B cell (primary cell): Measurements from ENCODE around the gene UTP25. TPM values are rescaled to one million over a fixed set of nuclear protein-coding genes. Genes with fewer than 3 reads are reported as not detected.

Experiments
- ATAC-seq: fragments of 200-7000 bp; cut with Tn5 transposase; one replicate; pipeline ENCODE4 v1.10.0; 2021; ENCODE audit warnings: low read depth, mild to moderate bottlenecking, moderate number of reproducible peaks, moderate library complexity
- CTCF ChIA-PET: fragments of 350-600 bp; sonication (Branson Sonifier 250); formaldehyde crosslinking; loops from one replicate; lab custom pipeline; 2021; ENCODE audit warnings: antibody characterized with exemption, inconsistent platforms; lab: Charles Lee
- POLR2A ChIA-PET: fragments of 350-600 bp; sonication (Branson Sonifier 250); formaldehyde crosslinking; loops from one replicate; lab custom pipeline; 2021; ENCODE audit warnings: antibody characterized with exemption; lab: Charles Lee
- DNase-seq: peaks from one replicate; pipeline ENCODE4 v3.0.0; 2013
- H2AFZ ChIP-seq: 2 replicates; pipeline ENCODE4 v1.6.1; 2012; ENCODE audit warnings: mild to moderate bottlenecking, low read depth, low read length; ENCODE audit not compliant: insufficient read depth, poor library complexity, severe bottlenecking
- H3K27ac ChIP-seq, 2 donors: 1 replicate in 1 of 2; 2 replicates in 1 of 2; pipeline ENCODE4 v1.5.1; 2012 to 2013; ENCODE audit warnings: low read length in 2 of 2, mild to moderate bottlenecking in 2 of 2, moderate library complexity in 1 of 2
- H3K27me3 ChIP-seq, 4 experiments: fragments of 200-600 bp in 1 of 4; sonication (generic) in 1 of 4; replicated peaks in 1 of 4; 1 replicate in 2 of 4; 2 replicates in 2 of 4; pipeline versions ENCODE4 v1.6.1 to v1.7.0; 2013 to 2016; ENCODE audit warnings: low read length in 3 of 4, mild to moderate bottlenecking in 2 of 4, mixed read lengths in 1 of 4, moderate library complexity in 1 of 4; ENCODE audit not compliant: insufficient read depth in 4 of 4, control insufficient read depth in 3 of 4; ENCODE audit errors: control extremely low read depth in 1 of 4
- H3K36me3 ChIP-seq, 2 experiments: replicated peaks in 1 of 2; 1 replicate in 1 of 2; 2 replicates in 1 of 2; pipeline versions ENCODE4 v1.6.1 to v1.7.1; 2013; ENCODE audit warnings: low read length in 1 of 2; ENCODE audit not compliant: insufficient read depth in 2 of 2, control insufficient read depth in 1 of 2; ENCODE audit errors: control extremely low read depth in 1 of 2, extremely low read depth in 1 of 2
- H3K4me1 ChIP-seq, 2 donors: fragments of 200-600 bp in 1 of 2; sonication (generic) in 1 of 2; 1 replicate in 1 of 2; 2 replicates in 1 of 2; pipeline versions ENCODE4 v1.5.1 to v1.6.1; 2013 to 2017; ENCODE audit warnings: low read length in 2 of 2; ENCODE audit not compliant: control insufficient read depth in 2 of 2, insufficient read depth in 2 of 2
- H3K4me2 ChIP-seq: replicated peaks from 2 replicates; pipeline ENCODE3; 2012; ENCODE audit warnings: mild to moderate bottlenecking, low read depth, low read length; ENCODE audit not compliant: poor library complexity, severe bottlenecking
- H3K4me3 ChIP-seq, 5 experiments: fragments of 200-600 bp in 1 of 5; sonication (generic) in 1 of 5; 1 replicate in 3 of 5; 2 replicates in 2 of 5; pipeline versions ENCODE4 v1.5.1 to v1.7.0; 2011 to 2016; ENCODE audit warnings: low read length in 4 of 5, mild to moderate bottlenecking in 4 of 5, low read depth in 2 of 5, control low read depth in 1 of 5, moderate library complexity in 1 of 5; ENCODE audit not compliant: insufficient read depth in 1 of 5; ENCODE audit errors: control extremely low read depth in 1 of 5, extremely low read depth in 1 of 5
- H3K79me2 ChIP-seq: fragments of 200-600 bp; sonication (generic); one replicate; pipeline ENCODE4 v1.6.0; 2016; ENCODE audit warnings: low read length; ENCODE audit not compliant: control insufficient read depth, insufficient read depth
- H3K9ac ChIP-seq: fragments of 200-600 bp; sonication (generic); 2 replicates; pipeline ENCODE4 v1.6.1; 2017; ENCODE audit warnings: mild to moderate bottlenecking, low read length, moderate library complexity
- H3K9me3 ChIP-seq, 3 donors: one replicate each; pipeline versions ENCODE4 v1.6.1 to v1.7.1; 2013; ENCODE audit warnings: low read length in 2 of 3; ENCODE audit not compliant: control insufficient read depth in 2 of 3, insufficient read depth in 1 of 3; ENCODE audit errors: control extremely low read depth in 1 of 3
- H4K20me1 ChIP-seq: 2 replicates; pipeline ENCODE4 v1.6.0; 2012; ENCODE audit warnings: mild to moderate bottlenecking, low read length; ENCODE audit not compliant: insufficient read depth, control insufficient read depth, poor library complexity, severe bottlenecking
- H3K27ac Mint-ChIP-seq: one replicate; pipeline ENCODE4 v1.8.0; 2021; ENCODE audit warnings: mixed read lengths
- H3K27me3 Mint-ChIP-seq: one replicate; pipeline ENCODE4 v1.8.0; 2021; ENCODE audit warnings: mixed read lengths
- H3K4me1 Mint-ChIP-seq: one replicate; pipeline ENCODE4 v1.8.0; 2021; ENCODE audit warnings: mixed read lengths
- H3K4me3 Mint-ChIP-seq: one replicate; pipeline ENCODE4 v1.8.0; 2021; ENCODE audit warnings: mixed read lengths
- H3K9me3 Mint-ChIP-seq: one replicate; pipeline ENCODE4 v1.8.0; 2022; ENCODE audit warnings: mixed read lengths; ENCODE audit not compliant: insufficient read depth
- EZH2 ChIP-seq: IDR thresholded peaks from 2 replicates; pipeline ENCODE4 v1.6.1; 2012; ENCODE audit warnings: borderline replicate concordance, low read depth, mild to moderate bottlenecking, moderate library complexity, low read length; ENCODE audit not compliant: insufficient read depth, poor library complexity, severe bottlenecking
- WGBS: methylation state at CpG from one replicate; pipeline ENCODE4 v1.1.5; 2013; ENCODE audit warnings: missing lambda C conversion rate; ENCODE audit not compliant: insufficient coverage; 5-methylcytosine and 5-hydroxymethylcytosine counted together
- intact Hi-C: fragments of 100-400 bp; cut with micrococcal nuclease; formaldehyde crosslinking; loops from one replicate; pipeline ENCODE4 v1.10.0; 2022
- polyA plus RNA-seq: library from polyadenylated mRNA; depleted of rRNA; stranded (reverse); fragments of >200 nt; gene quantifications from 2 replicates; pipeline ENCODE4 v1.2.3, GENCODE V29; 2012
- total RNA-seq, 2 donors: library from RNA; stranded (reverse); fragments of 120-200 nt in 1 of 2; gene quantifications; 1 replicate in 1 of 2; 2 replicates in 1 of 2; pipeline versions ENCODE4 v1.2.3 to v1.2.4, GENCODE V29; 2013 to 2022
- TF ChIP-seq, protein P1 (sequence below): fragments of 200-600 bp; IDR thresholded peaks from one replicate; pipeline ENCODE4 v1.8.0; 2022; ENCODE audit warnings: antibody characterized with exemption, mild to moderate bottlenecking

UTP25 gene
- total and polyA plus RNA-seq, 2 donors (not counting 1 experiment from before 2014, with no cell fraction given), result 6.2 to 16.6 TPM

DNA sequence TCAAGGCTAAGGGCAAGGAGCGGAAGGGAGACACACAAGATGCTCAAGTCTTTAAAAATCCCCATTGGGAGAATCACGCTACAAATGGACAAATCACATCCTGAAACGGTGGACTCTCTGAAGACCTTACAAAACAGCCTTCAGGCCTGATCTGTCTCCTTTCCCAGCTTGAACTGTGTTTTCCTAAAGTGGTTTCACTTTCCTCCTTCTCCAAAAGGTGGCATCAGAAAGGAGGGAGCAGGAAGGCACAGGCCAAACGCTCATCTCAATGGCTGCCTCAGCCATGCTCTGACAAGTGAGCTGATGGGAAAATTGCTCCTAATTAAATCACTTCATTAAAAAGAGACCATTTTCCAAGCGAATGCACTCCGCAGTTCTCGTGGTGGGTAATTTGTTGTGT, 47.7 kb downstream of the UTP25 start:
- no peak overlapping the region for H3K27ac ChIP-seq
- ATAC-seq (no peak), DNase-seq (no peak)
- no peak for TF ChIP-seq EZH2
- TF ChIP-seq, protein P1, sequence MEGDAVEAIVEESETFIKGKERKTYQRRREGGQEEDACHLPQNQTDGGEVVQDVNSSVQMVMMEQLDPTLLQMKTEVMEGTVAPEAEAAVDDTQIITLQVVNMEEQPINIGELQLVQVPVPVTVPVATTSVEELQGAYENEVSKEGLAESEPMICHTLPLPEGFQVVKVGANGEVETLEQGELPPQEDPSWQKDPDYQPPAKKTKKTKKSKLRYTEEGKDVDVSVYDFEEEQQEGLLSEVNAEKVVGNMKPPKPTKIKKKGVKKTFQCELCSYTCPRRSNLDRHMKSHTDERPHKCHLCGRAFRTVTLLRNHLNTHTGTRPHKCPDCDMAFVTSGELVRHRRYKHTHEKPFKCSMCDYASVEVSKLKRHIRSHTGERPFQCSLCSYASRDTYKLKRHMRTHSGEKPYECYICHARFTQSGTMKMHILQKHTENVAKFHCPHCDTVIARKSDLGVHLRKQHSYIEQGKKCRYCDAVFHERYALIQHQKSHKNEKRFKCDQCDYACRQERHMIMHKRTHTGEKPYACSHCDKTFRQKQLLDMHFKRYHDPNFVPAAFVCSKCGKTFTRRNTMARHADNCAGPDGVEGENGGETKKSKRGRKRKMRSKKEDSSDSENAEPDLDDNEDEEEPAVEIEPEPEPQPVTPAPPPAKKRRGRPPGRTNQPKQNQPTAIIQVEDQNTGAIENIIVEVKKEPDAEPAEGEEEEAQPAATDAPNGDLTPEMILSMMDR, result no peak
- no peaks in the 10 kb centered on the region for H4K20me1 ChIP-seq
- no peaks in the 10 kb centered on the region for H3K9me3 Mint-ChIP-seq
- no peak overlapping the region for H3K4me2 ChIP-seq
- no peak overlapping the region for H3K9ac ChIP-seq
- no peaks in the 10 kb centered on the region for H3K36me3 ChIP-seq
- H3K4me3 Mint-ChIP-seq, result no peak overlapping the region
- H3K4me1 Mint-ChIP-seq, result no peaks in the 10 kb centered on the region
- ChIA-PET POLR2A (no interaction called here), CTCF (interaction anchor here (2.8 kb wide), 1 partner anchor 15 kb away, joined by 9 read pairs; no protein-coding TSS in a partner anchor)
- WGBS, result 90% methylated on average over 4 of the region's 7 CpGs
- H3K27me3 Mint-ChIP-seq, result peaks cover 39% of the 10 kb centered on the region
- intact Hi-C loops, result no loop called here
- no peaks in the 10 kb centered on the region for H3K9me3 ChIP-seq
- H2AFZ ChIP-seq, result no peak overlapping the region
- H3K27ac Mint-ChIP-seq, result no peak overlapping the region
- no peak overlapping the region for H3K4me3 ChIP-seq
- H3K79me2 ChIP-seq, result no peaks in the 10 kb centered on the region
- H3K4me1 ChIP-seq, result no peaks in the 10 kb centered on the region
- peaks cover 0 to 5% (median 3%) of the 10 kb centered on the region in 4 experiments for H3K27me3 ChIP-seq

DNA sequence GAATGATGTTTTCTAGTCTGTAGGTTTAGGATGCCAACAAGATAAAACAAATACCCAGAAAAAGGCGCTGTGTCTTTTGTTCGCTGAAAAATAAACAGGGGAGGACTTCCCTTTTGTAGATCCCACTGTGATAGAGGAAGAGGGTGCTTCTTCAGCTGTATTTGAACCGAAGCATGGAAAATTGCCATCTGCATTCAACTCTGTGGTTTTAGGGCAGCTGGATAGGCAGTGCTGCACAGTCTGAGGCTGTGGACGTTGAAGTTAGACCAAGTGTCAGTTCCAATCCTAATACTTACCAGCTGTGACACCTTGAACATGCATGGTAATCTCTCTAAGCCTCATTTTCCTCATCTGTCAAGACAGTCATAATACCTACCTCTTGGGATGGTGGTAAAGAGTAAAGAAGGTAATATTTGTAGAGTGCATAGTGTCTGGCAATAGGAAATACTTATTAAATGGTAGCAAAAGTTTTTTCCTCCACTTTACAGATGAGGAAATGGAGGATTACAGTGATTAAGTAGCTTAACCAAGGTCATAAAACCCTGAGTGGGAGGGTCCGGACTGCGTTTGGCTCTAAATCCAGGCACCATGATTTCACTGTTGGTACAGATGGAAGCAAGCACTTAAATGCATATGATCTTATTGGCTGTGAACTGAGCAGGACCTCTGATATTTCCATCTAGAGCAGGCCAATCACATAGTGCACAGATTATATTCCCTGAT, 48.5 kb downstream of the UTP25 start:
- H3K9ac ChIP-seq, result no peak overlapping the region
- TF ChIP-seq, protein P1, result no peak
- TF ChIP-seq EZH2, result no peak
- H3K36me3 ChIP-seq, result no peaks in the 10 kb centered on the region
- DNase-seq, result no peak
- H3K4me3 ChIP-seq, result no peak overlapping the region
- Mint-ChIP-seq H3K9me3 (no peaks in the 10 kb centered on the region), H3K27ac (no peak overlapping the region), H3K4me3 (no peak overlapping the region), H3K4me1 (no peaks in the 10 kb centered on the region), H3K27me3 (peaks cover 34% of the 10 kb centered on the region)
- WGBS, result 82% methylated on average over 6 of the region's 6 CpGs
- no peak for ATAC-seq
- no peak overlapping the region for H3K27ac ChIP-seq
- H3K27me3 ChIP-seq, result peaks cover 0 to 3% (median 3%) of the 10 kb centered on the region in 4 experiments
- H3K79me2 ChIP-seq, result no peaks in the 10 kb centered on the region
- H3K9me3 ChIP-seq, result no peaks in the 10 kb centered on the region
- H3K4me1 ChIP-seq, result no peaks in the 10 kb centered on the region
- intact Hi-C loops, result no loop called here
- H2AFZ ChIP-seq, result no peak overlapping the region
- CTCF ChIA-PET, result interaction anchor here (2.8 kb wide), 1 partner anchor 16 kb away, joined by 9 read pairs; no protein-coding TSS in a partner anchor
- H3K4me2 ChIP-seq, result no peak overlapping the region
- POLR2A ChIA-PET, result no interaction called here
- no peaks in the 10 kb centered on the region for H4K20me1 ChIP-seq
